ENCODE measurements around the gene BMPER.

Gene BMPER

DNA sequence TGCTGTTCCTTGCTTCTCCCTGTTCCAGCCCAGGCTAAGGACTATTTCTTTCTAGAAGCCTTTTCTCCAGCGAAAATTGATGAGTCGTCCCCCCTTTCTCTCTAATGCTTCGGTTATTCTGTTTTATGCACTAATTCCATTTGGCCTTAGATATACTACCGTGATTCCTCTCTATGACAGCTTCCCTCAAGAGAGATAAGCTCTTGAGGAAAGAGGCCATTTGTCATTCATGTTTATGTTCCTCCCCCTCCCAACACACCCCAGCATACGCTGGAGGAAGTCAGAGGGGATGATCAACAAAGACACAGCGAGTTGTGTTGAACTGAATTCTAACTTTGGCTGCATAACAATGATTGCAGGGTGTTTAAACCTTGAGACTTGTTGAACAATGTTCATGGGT lies 198.8 kb downstream of the BMPER start:
- DNase-seq, result no peak

DNA sequence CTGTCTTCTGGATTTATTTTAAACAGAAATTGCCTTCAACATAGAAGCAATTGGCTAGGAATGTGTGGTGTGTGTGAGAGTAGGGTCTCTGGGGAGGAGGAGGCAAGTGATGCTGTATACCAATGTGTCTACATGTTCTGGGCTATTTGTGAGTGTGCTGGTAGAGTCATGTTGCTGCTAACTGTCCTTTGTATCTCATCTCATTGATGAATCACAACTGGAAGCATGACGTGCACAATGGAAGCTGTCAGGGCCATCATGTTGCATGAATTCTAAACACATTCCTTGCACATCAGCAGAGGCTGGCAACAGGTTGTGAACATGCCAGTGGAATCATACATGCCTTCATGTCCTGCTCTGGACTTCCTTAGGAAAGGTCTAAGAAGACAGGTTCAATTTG lies 199.7 kb downstream of the BMPER start:
- DNase-seq, result no peak

DNA sequence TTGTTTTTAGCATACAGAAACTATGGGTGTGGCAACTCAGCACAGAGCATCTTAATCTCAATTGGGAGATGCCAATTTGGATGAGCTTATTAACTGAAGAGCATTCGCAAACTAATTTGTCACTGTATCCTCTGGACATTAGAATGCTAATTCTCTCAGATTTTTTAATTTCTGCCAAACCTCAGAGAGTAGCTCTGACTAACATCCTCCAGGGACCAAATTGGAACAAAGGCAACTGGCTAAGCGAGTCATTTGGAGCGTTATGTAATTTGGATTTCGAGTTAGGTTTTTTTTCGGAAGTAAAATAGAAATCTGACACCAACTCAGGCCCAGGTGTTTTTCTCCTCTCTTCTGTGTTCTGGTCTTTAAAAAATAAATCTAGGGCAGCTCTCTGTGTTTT lies 201.9 kb downstream of the BMPER start:
- DNase-seq, result no peak

DNA sequence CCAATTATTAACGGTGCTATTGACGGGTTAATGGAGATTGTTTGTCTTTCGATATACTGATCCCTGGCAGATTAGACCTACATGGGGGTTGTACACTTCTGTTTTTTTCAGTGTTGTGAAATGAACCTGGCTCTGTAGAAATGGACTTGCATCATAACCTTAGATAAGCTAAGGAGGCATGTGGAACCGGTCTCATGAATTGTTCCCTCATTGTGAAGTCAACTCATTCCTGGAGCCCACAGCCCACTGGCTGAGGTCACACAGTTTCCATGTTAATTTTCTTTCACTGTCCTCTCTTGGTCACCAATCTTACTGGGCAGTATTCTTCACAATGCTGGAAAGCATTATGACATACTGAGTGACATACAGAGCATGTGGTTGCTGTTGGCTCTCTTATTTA lies 202.8 kb downstream of the BMPER start:
- DNase-seq, result no peak

DNA sequence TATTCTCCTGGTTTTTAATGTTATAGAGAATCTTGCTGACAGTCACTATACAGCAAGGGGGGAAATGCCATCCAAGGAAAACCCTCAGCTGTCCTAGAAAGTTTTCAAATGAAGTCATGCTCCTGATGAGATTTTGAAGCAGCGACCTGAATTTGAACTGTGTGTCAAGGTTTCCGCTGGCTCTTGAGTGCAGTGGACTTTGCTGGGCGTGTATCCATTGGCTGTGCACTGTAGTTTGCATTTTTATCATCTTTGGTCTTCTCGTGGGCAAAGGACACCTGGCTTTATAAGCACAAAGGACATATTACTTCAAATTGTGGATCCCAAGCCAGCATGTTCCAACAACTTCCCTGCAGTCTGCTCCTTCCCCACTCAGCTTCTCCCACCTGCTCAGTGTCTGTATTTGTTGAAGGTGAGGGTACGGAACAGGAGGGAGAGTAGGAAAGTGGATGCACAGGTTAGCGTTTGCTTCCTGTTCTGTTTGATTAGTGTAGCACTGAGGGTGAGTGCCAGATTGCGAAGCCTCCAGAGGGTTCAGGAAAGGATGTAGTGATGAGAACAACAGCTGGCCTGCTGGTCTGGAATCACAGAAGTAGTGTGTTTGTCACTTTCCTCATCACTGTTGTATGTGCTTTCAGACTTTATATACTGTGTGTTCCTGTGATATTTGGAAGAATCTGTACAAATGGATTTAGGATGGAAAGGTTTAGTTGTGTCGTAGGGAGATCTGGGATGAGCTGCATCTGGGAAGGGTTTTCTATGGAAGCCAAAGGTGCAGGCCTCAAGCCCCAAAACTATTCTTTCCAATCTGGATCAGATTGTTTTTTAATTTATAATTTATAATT lies 204.8 kb downstream of the BMPER start:
- no peak for DNase-seq

DNA sequence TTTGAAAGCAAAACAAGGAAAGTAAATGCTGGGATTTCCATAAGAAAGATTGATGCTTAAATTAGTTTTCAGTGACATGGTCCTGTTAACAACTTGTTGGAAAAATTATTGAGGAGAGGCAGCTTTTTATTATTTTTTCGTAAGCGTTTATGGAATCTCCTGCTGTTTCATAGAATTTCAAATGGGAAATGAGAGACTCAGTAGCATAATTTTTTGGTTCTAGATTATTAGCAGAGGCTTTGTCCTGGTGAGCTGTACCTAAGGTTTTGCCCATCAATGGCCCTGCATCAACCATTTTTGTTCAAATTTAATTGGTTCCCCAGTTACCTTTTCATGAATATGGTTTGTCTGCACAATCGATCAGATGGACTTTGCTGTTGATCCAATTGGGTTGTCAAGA lies 205.7 kb downstream of the BMPER start:
- DNase-seq, result no peak

DNA sequence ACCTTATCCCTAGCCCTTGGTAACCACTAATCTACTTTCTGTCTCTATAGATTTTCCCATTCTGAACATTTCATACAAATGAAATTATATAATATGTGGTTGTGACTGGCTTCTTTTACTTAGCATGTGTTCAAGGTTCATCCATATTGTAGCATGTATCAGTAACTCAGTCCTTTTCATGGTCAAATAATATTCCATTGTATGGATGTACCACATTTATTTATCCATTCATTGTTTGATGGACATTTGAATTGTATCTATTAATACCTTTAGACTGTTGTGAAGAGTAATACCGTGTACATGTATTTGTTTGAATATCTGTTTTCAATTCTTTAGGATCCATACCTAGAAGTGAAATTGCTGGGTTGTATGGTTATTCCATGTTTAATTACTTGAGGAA lies 210.2 kb downstream of the BMPER start:
- DNase-seq, result no peak

DNA sequence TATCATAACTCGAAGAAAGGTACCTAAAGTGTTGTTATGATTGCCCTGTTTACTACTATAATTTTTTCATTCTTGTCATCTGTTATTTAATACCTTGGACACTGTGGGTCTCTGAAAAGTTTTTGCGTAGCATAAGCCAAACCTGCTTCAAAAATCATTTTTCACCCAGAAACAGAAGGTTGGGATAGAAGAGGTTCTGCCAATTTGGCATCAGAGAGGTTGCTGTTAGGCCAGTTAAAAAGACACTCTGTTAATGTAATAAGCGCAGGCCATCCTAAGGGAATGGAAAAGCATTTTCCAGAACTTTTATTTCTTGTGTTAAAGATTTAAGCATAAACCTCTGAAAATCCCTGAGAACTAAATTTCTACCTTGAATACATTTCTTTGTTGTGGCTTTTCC lies 212.2 kb downstream of the BMPER start:
- no peak for DNase-seq

DNA sequence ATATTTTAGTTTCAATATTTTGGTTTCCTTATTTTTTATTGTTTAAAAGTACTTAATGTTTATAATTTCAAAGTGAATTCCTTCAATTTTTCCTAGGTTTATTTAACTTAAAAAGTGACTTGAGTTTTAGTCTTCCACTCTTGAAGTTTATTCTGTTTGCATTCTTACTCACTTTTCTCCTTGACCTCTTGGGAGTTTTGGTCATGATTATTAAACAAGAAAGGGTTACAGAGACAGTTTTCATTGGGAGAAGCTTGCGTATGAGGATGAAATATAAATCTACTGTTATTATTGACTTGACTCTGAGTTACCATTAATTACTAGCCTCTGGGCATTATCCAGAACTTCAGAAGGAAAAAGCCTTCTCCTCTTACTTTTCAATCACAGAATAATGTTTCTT lies 216.0 kb downstream of the BMPER start:
- no peak for DNase-seq

DNA sequence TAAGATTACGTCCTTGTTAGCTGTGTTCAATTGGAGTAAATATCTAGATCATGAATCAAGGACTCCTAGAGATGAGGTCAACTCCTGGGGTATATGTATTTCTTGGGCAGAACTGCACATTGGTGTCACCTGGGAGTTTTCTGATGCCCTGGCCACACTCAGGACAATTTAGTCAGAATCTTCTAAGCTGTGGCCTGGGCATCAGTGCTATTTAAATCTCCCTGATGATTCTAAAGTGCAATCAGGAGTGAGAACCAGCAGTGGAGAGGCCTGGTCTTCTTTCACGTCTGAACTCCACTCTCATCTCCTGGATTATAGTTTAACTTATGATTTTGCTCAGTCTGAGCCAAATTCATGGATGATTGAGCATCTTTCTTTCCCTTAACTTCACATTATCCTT lies 218.0 kb downstream of the BMPER start:
- DNase-seq, result no peak

DNA sequence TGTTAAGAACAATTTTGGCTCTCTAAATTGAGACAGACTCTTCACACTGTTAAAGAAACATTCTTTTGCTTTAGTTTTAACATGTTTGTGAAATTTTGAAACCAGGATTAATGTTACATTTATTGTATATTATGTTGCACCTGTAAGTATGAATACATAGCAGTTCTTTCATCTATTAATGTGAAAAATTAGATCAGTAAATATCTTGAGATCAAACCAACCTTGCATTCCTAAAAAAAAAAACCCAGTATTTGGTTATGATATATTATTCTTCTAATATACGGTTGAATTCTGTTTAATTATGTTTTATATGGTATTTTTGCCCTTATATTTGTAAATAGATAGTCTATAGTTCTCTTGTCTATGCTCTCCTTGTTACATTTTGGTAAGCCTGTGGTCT lies 219.4 kb downstream of the BMPER start:
- no peak for DNase-seq

DNA sequence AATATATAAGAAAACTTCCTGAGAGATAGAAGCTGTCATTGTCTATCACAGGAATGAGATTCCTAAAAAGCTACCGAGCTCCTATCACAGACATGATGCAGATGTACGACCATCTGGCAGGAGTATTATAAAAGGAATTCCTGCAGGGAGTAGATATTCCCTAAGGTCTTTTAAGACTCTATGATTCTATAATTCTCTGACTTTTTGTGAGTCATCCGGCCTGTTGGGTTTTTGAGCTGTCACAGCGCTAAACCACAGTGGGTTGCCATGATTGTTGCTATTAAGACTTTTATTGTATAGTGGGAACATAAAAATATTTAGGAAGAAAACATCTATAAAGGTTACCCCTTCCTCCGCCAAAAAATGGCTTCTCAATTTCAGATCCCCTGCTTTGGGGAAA lies 223.4 kb downstream of the BMPER start:
- no peak for DNase-seq

DNA sequence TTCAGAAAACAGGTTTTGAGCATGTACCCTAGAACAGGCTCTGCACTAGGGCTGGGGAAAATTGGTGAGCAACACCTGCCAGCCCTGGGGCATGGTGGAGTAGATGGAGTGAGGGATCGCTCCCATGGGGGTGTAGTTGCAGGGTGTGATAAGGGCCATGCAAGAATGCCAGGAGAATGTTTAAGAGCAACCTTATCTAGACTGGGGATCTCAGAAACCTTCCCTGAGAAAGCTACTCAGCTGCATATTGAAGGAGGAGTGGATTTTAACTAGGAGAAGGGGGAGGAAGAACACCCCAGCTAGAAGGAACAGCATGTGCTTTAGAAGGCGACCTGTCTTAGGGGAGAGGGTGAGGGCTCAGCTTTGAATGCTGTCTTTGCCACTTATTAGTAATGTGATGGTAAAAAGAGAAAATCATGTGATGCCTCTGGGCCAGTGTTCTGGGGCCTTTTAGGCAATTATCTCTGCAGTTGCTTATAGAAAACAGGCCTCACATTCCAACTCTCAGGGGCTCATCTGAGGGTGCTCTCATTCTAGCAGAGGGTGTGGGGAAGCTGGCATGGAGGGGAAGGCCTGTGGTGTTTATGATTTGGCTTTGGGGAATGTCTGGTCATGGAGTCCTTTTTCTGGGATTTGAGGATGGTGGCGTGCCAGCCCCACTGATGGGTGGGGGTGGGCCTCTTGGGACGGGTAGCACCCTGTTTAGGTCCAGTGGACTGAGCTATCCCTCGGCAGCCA lies 225.4 kb downstream of the BMPER start:
- DNase-seq, result no peak

DNA sequence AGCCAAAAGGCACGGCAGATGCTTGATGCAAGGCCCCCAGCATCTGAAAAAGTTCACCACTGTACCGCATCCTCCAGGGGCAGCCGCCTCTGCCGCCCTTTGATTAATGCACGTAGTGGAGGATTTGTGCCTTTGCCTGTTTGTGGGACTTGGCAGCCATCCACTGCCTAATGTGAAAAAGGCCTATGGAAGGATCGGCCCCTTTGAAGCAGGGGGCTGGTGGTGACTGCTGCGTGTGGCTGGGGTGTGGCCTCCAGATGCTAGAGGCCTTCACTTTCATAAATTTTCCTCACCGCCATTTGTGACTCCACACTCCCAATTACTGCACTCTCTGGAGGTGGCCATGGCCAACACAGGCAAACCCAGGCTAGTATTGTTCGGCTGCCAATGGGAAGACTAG lies 226.0 kb downstream of the BMPER start:
- no peak for DNase-seq

DNA sequence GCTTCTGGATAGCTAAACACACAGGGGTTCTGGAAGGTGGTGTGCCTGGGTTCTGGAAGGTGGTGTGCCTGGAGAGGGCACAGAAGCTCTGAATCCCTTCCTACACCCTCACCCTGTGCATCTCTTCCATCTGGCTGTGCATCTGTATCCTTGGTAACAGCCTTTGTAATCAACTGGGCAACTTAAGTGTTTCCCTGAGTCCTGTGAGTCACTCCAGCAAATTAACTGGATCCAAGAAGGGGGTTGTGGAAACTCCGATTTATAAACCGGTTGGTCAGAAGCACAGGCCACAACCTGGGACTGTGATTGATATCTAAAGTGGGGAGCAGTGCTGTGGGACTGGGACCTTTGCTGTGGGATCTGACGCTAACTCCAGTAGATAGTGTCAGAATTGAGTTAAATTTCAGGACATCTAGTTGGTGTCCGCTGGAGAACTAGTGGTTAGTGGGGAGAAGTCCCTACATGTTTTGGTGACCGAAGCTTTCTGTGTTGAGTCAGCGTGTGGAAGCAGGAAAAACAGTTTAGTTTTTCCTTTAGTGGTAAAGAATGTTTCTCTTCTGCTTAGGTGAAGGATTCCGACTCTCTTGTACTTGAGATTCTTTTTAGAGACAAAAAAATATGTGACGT lies 228.1 kb downstream of the BMPER start:
- DNase-seq, result no peak

DNA sequence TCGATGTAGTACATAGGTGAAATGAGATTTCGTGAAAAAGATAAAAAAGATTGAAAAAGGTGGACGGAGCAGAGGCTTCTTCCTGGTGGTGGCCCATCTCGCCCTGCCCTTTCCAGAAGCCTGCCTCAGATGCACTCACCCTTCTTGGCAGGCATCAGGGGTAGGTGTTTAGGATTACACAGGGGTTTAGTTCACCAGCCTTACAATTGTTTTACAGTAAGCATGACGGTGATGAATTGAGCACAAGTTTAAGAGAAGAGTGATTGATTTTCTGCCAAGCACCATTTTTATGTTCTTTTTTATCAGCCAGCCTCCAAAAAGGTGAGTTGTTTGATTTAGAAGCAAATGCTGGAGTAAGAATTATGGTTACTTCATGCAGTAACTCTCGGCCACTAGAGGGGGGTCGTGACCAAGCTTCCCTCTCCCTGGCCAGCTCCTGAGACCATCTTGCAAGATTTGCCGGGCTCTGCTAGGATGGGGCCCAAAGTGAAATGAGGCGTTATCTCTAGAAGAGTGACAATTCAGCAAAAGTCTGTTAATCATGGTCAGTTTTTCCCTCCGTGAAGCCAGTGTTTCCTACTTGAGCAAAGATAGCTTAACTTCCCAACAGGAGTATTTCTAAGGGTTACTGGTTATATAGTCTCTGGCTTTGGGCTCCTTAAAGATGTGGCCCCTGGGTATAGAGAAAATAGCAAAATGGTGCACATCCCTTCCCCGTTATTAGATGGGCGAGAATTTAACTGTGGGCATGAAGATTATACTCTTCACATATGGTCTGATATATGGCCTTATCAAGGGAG lies 228.8 kb downstream of the BMPER start:
- DNase-seq, result no peak

DNA sequence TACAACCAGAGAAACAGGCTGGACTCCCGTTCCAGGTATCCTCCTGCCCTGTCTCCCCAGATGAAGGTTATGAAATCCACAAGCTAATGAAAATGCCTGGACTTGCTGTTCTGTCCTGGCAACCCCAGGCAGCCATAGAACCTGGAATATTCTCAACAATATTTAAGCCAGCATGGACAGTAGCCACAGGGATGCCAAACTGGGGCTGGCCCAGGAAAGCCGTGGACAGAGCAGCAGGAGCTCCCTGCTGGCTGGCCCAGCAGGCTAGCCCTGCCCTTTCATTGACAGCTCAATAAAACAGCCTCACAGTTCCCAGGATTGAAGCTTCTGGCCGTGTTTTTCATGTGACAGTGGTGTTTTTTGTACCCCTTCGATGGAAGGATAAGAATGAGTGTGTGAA lies 230.6 kb downstream of the BMPER start:
- DNase-seq, result no peak

DNA sequence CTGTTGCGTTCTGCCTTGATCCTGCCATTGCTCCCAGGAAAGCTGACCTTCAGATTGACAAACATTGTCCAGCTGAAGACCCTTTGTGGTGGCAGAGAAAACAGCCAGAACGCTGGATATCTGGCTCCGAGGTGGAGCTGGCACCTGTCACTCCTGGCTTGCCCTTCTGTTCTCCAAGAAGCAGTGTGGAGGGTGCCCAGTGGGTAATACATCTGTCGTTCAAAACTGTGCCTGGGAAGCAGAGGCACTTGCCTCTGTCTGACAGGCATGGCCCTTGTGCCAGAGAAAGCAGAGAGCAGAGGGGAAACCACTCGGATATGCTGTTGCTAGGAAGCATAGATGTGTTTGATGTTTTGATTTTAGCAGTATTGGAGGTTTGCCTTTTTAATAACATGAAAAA lies 231.4 kb downstream of the BMPER start:
- no peak for DNase-seq

DNA sequence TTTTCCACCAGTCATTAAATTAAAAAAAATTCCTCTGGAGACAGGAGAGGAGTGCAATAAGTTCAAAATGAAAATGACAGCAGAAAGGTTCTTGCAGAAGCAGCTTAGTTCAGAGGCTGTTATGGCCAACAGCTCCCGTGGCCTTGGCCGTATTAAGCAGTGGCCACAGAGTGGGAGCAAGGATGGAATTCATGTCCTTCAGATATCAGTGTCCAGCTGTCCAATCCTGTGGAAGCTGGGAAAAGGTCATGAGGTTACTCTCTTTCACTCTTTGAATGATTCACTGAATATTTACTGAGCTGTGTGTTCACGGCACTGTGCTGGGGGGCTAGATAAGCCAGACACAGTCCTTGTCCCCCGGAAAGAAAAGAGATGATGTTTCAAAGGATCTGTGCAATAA lies 231.8 kb downstream of the BMPER start:
- DNase-seq, result no peak

DNA sequence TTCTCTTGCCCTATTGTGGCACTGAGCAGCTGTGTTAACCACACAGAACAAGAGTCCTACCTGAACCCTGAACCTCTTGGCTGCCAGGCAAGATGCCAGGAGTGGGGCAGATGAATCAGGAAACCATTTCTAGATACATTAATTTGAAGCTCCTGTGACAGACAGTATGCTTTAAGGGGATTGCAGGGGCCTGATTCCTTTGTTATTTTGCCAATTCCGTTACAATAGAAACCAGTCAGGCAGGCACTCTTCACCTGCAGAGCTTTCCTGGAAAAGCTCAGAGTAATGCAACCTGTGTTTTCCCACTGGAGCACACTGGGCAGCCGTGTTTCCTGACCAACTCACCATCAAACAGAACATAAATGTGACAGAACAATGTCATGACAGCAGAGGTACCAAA lies 233.1 kb downstream of the BMPER start:
- no peak for DNase-seq

DNA sequence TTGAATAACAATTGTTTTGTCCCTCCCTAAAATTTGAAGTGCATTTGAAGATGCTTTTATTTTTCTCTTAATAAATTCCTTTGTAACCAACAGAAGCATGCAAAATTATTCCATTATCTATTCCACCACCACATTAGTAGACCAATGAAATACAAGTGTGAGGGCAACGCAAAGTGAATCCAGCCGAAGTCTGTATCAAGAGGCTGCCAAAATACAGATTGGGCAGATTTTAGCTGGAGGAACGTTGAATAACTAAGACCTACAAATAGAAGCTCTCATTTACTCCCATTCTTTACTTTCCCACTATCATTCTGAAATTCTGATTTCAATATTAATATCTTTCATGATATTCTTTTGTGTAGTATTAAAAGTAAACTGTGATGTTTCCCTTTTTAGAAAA lies 233.7 kb downstream of the BMPER start:
- no peak for DNase-seq

DNA sequence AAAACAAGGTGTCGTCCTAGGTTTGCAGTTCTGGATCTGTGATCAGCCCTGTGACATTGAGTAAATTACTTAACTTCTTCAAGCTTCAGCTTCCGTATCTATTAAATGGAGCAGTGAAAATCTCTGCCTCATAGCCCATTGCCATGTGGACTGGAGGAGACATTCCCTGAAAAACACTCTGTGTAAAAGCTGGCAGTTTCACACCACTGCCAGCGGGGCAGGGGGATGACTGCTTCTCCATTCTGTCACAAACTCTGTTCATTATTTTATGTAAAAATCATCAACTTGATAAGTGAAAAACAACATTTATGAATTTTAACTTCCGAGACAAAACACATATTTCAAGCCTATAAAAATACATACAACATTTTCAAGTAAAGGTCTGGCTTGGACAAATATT lies 234.7 kb downstream of the BMPER start:
- no peak for DNase-seq

DNA sequence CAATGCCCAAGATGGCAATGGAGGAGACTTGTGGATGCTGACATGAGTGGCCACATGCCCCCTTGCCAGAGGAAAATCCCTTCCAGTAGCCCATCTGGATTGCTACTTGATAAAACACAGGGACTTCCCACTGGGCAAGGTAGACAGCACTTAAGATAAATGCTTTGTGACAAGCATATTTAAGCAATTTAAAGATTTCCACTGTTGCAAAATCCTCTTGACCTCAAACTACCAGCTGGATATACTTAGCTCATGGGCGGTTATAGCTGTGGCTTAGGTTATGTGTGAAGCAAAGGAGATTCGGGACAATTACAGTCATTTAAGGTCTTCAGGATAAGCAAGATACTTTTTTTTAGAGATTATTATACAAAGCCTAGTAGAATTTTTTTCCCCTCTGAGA lies 238.1 kb downstream of the BMPER start:
- DNase-seq, result no peak
